HG03135 (cell line): ENCODE measurements around the gene SCMH1.

Source experiments
- ATAC-seq: cut with Tn5 transposase; IDR thresholded peaks from one replicate; pipeline ENCODE4 v1.9.1; 2021; ENCODE audit warnings: mild to moderate bottlenecking, moderate library complexity; ENCODE audit not compliant: unreplicated experiment

Gene SCMH1

GRCh38 chr1:41010345-41010744 is 231.8 kb downstream of the SCMH1 start:
- ATAC-seq: no peak

- no peak for ATAC-seq
These were observed 232.6 kb downstream of the SCMH1 start for GRCh38 chr1:41009466-41009865.

GRCh38 chr1:41006942-41007865 is 234.9 kb downstream of the SCMH1 start:
- no peak for ATAC-seq

DNA sequence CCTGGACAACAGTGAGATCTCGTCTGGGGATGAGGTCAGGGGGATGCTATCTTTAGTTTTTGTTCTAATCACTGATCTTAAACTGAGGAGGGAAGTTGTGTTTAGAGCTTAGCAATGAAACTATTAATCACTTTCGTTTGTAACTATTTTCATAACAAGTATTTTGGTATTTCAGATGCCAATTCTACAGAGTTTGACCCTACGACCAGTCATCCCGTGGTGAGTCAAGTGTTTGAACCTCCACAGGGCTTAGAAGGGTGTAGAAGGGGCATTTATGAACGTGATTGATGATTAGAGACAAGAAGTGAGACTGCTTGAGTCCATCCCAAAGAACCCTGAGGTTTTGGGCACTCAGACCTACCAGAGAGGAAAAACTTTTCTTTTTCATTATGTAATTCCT is 236.2 kb downstream of the SCMH1 start:
- ATAC-seq: no peak

GRCh38 chr1:41003640-41004220 is 238.4 kb downstream of the SCMH1 start:
- ATAC-seq: peak; percentile 98

DNA sequence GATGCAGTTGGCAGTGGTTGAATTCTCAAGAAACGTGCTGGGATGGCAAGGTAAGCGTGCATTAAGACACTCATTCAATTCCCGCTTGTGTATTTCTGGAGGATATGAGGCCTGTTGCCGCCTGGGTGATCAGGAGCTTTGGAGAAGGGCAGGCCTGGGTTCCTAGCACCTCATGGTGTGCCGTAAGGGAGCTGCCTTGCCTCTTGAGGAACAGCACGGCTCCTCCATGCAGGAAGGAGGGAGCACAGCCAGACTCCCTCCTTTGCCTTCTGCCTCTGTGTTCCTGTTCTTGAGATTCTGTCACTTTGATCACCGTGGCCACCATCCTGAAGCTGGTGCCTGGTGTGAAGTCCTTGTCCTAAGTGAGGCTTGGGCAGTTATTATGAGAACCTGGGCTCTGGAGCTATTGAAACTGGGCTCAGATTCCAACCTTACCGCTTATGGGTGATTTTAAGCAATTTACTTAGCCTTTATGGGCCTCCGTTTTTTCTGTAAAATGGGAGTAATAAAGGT is 238.9 kb downstream of the SCMH1 start:
- ATAC-seq: no peak

DNA sequence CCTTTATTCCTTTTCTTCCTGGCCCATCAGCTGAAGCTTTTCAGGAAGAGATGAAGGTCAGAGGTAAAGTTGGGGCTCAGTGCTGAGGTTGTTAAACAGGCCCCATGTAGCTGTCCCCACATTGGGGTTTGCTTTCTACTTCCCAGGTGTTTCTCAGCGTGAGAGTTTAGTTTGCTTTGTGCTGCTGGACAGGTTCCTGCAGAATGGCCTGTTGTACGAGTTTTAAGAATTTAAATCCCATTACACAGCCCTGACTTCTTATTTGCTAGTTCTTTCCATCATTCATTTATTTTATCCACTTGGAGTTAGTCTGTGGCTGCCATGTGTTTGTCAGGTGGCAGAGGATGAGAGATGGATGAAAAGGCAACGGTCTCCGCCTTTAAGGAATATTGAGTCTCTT is 243.4 kb downstream of the SCMH1 start:
- no peak for ATAC-seq

DNA sequence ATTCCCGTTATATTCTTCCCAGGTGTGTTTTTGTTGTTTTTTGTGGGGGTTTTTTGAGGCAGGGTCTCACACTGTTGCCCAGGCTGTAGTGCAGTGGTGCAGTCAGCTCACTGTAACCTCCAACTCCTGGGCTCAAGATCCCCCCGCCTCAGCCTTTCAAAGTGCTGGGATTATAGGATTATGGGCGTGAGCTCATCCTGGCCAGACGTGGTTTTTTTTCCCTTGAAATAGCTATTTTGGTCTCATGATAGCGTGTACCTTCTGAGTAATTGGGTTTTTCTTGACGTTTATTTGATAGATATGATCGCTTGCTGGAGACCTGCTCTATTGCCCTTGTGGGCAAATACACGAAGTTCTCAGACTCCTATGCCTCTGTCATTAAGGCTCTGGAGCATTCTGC is 245.0 kb downstream of the SCMH1 start:
- no peak for ATAC-seq

GRCh38 chr1:40989066-40989465 is 253.0 kb downstream of the SCMH1 start:
- no peak for ATAC-seq

DNA sequence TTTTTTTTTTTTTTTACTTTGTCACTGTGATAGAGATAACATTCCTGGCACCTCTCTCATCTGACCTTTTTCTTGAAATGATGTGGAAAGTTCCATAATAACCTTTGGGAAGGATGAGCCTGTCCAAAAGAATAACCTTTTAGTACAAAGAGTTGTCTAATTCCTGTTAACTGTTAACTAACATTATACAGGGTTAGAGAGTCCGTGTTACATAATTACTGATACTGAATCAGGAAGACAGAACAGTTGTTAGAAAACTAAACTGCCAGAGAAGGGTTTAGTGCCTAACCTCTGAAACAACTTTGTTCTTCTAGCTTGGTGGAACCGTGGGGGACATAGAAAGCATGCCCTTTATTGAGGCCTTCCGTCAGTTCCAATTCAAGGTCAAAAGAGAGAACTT is 253.8 kb downstream of the SCMH1 start:
- no peak for ATAC-seq

- ATAC-seq: no peak
These were observed 254.4 kb downstream of the SCMH1 start for GRCh38 chr1:40987439-40988276.

DNA sequence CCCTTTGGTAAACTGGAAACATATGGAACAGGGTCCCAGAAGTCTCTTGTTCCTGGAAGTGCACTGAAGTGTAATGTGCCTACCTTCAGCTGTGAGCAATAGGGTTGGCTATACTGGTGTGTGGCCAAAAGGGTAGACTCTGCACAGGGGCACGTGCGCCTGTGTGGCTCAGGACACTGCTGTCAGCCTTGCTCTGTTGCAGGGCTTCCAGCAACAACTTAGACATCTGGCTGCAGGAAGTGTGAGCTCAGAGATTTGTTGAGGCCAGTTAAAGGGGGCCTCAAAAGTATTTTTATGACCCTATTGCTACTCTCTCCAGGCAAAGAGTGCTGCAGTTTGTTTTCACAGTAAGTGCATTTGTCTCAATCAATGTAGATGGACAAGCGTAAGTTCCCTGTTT is 255.2 kb downstream of the SCMH1 start:
- no peak for ATAC-seq

DNA sequence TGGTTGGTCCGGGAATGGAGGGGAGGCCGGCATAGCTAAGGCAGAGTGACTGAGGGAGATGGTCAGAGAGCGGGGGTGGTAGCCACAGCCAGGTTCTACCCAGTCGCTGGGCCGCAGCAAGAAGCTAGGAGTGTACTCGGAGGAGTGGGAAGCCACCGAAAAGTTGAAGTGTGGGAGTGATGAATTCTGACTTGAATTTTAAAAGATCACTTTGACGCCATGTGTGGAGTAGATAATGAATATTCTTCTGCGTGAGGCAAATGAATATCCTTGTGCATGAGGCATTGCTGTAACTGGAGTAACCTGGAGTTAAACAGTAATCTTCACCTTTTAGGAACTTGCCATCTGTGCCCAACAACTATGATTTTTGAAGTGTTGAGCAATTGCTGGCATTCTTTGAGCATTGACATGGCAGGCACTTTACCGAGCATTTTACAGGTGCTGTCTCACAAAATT is 255.8 kb downstream of the SCMH1 start:
- no peak for ATAC-seq

DNA sequence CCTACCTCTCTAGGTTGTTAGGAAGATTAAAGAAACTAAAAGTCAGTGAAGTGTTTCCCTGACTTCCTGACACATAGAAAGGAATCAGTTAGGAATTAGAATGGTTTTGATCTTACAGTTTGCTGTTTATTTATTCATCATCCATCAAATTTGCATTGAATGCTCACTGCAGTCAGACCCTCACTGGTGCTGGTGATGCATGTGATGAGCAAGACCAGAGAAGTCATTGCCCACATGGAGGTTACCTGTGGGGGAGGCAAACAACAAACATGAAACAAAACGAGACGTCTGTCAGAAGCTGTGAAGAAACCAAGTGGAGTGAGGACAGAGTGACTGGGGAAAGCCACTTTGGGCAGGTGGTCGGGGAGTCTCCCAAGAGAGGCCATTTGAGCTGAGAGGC is 256.2 kb downstream of the SCMH1 start:
- no peak for ATAC-seq

DNA sequence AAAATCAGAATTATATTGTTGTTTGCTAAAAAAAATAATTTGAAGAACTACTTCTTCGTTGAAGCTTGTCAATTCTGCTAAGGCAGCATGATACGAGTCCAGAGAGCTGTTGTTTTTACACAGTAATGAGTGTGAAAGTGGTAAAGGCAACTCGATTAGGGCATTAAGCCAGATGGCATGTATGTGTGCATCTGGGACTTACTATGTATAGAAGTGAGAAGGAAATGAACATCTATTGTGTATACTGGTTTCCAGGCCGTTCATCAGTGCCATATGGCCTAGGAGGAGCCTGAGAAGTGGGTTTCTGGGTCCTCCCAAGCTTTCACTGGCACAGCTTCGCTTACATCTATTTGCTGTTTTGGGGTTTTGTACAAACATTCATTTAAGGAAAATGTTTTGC is 256.9 kb downstream of the SCMH1 start:
- no peak for ATAC-seq

- ATAC-seq: no peak
These were observed 257.6 kb downstream of the SCMH1 start for GRCh38 chr1:40984531-40984930.

GRCh38 chr1:40984066-40984465 is 258.0 kb downstream of the SCMH1 start:
- ATAC-seq: no peak

- no peak for ATAC-seq
These were observed 258.8 kb downstream of the SCMH1 start for GRCh38 chr1:40983286-40983685.

DNA sequence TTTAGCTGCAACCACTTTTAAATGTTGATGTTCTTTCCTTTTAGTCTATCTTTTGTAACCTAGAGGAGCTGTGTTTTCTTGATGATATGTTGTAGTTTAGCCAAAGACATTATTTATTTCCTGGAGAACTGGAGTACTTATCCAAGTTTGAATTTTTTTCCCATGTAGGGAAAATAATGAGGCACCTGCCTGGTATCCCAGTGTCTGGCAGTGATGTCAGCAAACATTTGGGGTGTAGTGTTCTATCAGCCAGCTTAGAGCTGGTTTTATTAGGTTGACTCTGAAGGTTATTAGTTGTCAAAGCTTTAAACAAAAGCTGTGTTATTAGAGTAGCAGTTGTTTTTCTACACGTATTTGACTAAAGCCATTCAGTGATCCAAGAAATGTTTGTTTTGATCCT is 259.4 kb downstream of the SCMH1 start:
- ATAC-seq: no peak

DNA sequence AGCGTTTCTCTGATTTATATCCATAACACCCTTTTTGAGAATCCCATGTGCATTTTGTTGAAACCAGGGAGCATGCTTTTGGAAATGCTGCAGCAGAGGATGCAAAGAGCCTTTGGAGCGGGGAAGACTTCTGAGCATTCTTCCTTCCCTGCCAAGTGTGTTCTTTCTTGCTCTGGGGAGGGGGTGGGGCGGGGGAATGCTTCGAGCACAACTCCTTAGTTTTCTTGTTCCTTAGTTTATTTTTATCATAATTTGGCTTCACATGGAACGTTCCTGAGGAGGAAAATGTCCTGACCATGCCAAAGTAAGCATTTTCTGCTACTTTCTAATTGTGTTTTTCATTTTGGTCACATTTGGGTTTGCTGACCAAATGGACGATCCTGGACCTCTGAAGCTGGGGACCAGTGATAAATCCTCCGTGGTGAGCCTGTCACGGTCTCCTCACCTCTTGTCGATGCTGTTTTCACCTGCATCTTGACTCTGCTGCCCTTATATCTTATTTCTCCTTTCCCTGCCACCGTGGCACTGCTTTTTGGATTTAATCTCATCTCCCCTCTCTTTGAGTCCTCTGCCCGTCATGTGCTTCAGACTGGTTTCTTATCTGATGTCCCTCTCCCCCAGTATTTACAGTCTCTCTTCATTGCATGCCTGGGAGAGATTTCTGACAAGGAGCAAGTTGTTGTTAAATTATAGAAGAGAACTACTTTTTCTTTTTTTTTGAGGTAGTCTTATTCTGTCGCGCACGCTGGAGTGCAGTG is 260.2 kb downstream of the SCMH1 start:
- ATAC-seq: no peak
